Kidney capillary endothelial cell (primary cell): Measurements from ENCODE around the gene BTD.

Experiments used
- DNase-seq: peaks from one replicate; pipeline ENCODE4 v3.0.0-alpha.2; 2018; ENCODE audit warnings: low spot score

Gene BTD

GRCh38 chr3:15665510-15666150 lies 64.1 kb downstream of the BTD start:
- DNase-seq = no peak

GRCh38 chr3:15666277-15666676 lies 64.7 kb downstream of the BTD start:
- DNase-seq = no peak

DNA sequence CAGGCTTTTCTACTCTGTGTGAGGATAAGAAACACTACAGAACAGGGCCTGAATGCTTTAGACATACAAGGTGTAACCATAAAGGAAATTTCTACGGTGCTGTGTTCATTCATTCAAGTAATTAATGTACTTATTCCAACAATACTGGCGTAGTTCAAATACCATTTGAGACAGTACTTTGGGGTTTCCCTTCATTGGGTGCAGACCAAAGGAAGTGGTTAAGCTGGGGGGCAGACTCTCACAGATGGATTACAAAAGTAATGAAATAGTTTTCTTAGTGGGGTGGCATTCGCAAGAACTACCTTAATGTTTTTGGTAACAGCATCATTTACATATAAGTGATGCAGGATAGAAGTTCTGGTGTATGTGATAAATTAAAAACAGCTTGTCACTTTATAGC lies 65.9 kb downstream of the BTD start:
- no peak for DNase-seq

- DNase-seq = no peak
These were observed 72.0 kb downstream of the BTD start for GRCh38 chr3:15673536-15673935.

DNA sequence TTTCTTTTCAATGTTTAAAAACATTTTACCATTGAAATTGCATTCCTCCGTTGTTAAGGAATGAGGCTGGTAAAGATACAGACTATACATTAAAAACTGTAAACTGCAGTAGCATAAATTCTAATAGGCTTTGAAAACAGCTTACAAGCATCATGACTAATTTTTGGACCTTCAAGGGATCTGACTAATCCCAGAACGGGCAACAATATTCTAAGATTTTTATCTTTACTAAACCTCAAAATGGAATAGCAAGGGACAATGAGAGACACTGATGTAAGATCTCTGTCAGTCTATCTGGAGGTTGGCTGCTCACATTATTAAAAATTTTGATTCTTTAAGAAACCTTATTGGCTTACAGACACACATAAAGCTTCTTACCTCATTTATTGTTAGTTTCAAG lies 74.7 kb downstream of the BTD start:
- no peak for DNase-seq

GRCh38 chr3:15679306-15679705 lies 77.8 kb downstream of the BTD start:
- peak; percentile 31 for DNase-seq

- DNase-seq = no peak
These were observed 80.1 kb downstream of the BTD start for GRCh38 chr3:15681668-15682067.

GRCh38 chr3:15682561-15683185 lies 81.1 kb downstream of the BTD start:
- no peak for DNase-seq

- DNase-seq = no peak
These were observed 81.7 kb downstream of the BTD start for GRCh38 chr3:15683253-15683652.

- no peak for DNase-seq
These were observed 84.4 kb downstream of the BTD start for GRCh38 chr3:15685927-15686326.

- DNase-seq = no peak
These were observed 88.7 kb downstream of the BTD start for GRCh38 chr3:15690230-15690629.

GRCh38 chr3:15690748-15691147 lies 89.2 kb downstream of the BTD start:
- no peak for DNase-seq

DNA sequence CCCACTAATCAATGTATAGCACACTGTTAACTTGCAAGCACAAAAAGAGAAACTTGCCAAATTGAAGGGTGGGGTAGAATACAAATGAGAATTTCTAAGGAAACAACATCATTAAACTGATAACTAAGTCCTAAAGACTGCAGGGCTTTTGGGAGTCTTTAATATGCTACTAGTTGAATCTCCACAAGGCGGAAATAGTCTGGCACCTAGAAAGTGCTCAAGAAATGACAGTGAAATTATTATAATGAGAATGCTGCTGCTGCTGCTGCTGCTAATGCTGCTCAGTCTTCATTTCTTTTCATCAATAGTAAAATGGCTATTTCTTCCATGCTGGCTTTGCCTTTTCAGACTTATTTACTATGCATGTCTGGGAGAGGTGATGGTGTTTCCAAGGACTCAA lies 91.8 kb downstream of the BTD start:
- DNase-seq = no peak

DNA sequence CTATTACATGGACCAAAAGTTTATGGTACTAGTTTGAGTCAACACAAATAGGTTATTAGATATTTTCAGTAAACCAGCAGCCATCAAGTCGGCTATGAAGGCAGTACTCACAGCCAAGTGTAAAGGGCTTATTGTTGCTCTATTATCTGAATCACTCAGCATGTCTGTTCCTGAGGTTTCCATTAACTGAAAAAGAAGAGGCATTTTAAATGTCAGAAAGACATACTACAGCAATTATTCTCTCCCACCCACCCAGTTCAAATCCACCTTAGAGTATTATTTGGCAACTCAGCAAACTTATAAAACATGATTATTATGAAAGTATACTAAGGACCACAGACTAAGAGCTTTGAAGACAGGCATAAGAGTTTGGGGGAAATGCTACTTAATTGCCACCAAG lies 93.1 kb downstream of the BTD start:
- DNase-seq = no peak
